ENCODE measurements around the gene UROC1.

The UROC1 gene

DNA sequence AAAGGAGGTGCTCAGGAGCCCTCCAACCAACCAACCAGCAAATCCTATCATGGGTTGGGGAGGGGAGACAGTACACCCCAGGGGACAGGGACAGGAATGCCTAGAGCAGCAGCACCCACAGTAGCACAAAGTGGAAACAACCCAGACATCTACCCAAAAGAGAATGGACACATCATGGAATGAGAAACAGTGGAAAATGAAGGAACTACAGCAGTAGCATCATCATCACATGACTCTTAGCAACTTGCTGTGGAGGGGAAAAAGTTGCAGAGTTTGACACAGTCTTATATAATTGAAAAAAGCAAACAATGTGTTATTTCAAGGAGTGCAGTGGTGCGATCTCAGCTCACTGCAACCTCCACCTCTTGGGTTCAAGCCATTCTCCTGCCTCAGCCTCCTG is 30.1 kb upstream of the UROC1 start:
- no peak overlapping the region for H2BK120ac ChIP-seq (ENCODE audit: low read depth, low read length)
- H3K18ac ChIP-seq (ENCODE audit: low read length), result no peak overlapping the region
- H3K79me2 ChIP-seq (ENCODE audit: control insufficient read depth, insufficient read depth, low read length), result no peaks in the 10 kb centered on the region
- H4K8ac ChIP-seq (ENCODE audit: low read depth, low read length), result no peak overlapping the region
- no peak overlapping the region for H2BK5ac ChIP-seq (ENCODE audit: low read length)
- H3K27ac ChIP-seq (ENCODE audit: low read depth, low read length), result no peak overlapping the region
- H3K4me2 ChIP-seq (ENCODE audit: low read length), result no peak overlapping the region
- peaks cover 3% of the 10 kb centered on the region for H3K4me1 ChIP-seq (ENCODE audit: control insufficient read depth, low read depth, low read length)
- no peak overlapping the region for H3K4ac ChIP-seq (ENCODE audit: low read depth, low read length)
- no peak overlapping the region for H3K9ac ChIP-seq (ENCODE audit: low read length)
- no peak overlapping the region for H2BK15ac ChIP-seq (replicated peaks; ENCODE audit: low read depth)
- H3K36me3 ChIP-seq (ENCODE audit: control insufficient read depth, insufficient read depth, low read length), result no peaks in the 10 kb centered on the region
- H2AK5ac ChIP-seq (ENCODE audit: low read length), result no peak overlapping the region
- no peak overlapping the region for H3K4me3 ChIP-seq (ENCODE audit: low read length)
- H3K27me3 ChIP-seq (ENCODE audit: insufficient read depth, low read length, poor library complexity), result no peaks in the 10 kb centered on the region
- no peaks in the 10 kb centered on the region for H3K79me1 ChIP-seq (ENCODE audit: low read length)
- H3K23ac ChIP-seq (ENCODE audit: low read length), result no peak overlapping the region
- no peak overlapping the region for H4K5ac ChIP-seq (ENCODE audit: low read length)
- WGBS (ENCODE audit: extremely low coverage, insufficient coverage, low lambda C conversion rate), result no CpG with 5 or more reads among the region's 1 CpG
- H3K56ac ChIP-seq (ENCODE audit: low read length), result no peak overlapping the region
- no peak for DNase-seq

DNA sequence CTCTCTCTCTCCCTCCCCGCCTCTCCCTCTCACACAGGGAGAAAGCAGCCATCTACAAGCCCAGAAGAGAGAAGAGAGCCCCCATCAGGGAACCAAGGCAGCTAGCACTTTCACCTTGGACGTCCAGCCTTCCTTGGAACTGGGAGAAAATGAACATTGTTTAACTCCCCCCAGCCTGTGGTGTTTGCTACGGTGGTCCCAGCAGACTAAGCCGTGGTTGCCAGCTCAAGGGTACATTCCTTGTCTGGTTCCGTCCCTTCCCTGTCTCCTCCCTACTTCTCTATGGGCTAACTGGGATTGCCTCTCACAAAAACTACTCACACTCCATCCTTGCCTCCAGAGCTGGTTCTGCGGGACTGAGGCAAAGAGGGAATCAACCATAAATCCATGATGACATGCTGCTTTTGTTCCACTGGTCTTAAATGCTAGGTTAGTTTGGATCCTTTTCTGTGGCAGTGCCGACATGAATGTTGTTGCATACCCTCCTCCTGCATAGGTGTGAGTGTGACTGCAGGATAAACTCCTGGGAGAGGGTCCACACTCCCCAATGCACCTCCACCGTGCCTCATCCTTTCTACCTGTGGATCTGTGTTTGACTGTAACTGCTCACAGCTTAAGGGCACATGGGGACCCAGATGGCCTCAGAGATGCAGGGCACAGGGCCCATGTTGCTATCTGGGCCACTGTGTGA is 29.1 kb upstream of the UROC1 start:
- H4K5ac ChIP-seq (ENCODE audit: low read length), result no peak overlapping the region
- no peak overlapping the region for H3K56ac ChIP-seq (ENCODE audit: low read length)
- no peak overlapping the region for H2AK5ac ChIP-seq (ENCODE audit: low read length)
- WGBS (ENCODE audit: extremely low coverage, insufficient coverage, low lambda C conversion rate), result no CpG with 5 or more reads among the region's 8 CpGs
- peaks cover 3% of the 10 kb centered on the region for H3K4me1 ChIP-seq (ENCODE audit: control insufficient read depth, low read depth, low read length)
- no peak overlapping the region for H3K18ac ChIP-seq (ENCODE audit: low read length)
- H2BK5ac ChIP-seq (ENCODE audit: low read length), result no peak overlapping the region
- H3K27ac ChIP-seq (ENCODE audit: low read depth, low read length), result no peak overlapping the region
- no peak overlapping the region for H3K4ac ChIP-seq (ENCODE audit: low read depth, low read length)
- H2BK120ac ChIP-seq (ENCODE audit: low read depth, low read length), result no peak overlapping the region
- H3K23ac ChIP-seq (ENCODE audit: low read length), result no peak overlapping the region
- H3K36me3 ChIP-seq (ENCODE audit: control insufficient read depth, insufficient read depth, low read length), result no peaks in the 10 kb centered on the region
- no peaks in the 10 kb centered on the region for H3K79me2 ChIP-seq (ENCODE audit: control insufficient read depth, insufficient read depth, low read length)
- no peak overlapping the region for H3K4me3 ChIP-seq (ENCODE audit: low read length)
- no peak overlapping the region for H4K8ac ChIP-seq (ENCODE audit: low read depth, low read length)
- H2BK15ac ChIP-seq (replicated peaks; ENCODE audit: low read depth), result no peak overlapping the region
- no peaks in the 10 kb centered on the region for H3K79me1 ChIP-seq (ENCODE audit: low read length)
- no peak overlapping the region for H3K9ac ChIP-seq (ENCODE audit: low read length)
- H3K27me3 ChIP-seq (ENCODE audit: insufficient read depth, low read length, poor library complexity), result no peaks in the 10 kb centered on the region
- no peak overlapping the region for H3K4me2 ChIP-seq (ENCODE audit: low read length)
- no peak for DNase-seq

DNA sequence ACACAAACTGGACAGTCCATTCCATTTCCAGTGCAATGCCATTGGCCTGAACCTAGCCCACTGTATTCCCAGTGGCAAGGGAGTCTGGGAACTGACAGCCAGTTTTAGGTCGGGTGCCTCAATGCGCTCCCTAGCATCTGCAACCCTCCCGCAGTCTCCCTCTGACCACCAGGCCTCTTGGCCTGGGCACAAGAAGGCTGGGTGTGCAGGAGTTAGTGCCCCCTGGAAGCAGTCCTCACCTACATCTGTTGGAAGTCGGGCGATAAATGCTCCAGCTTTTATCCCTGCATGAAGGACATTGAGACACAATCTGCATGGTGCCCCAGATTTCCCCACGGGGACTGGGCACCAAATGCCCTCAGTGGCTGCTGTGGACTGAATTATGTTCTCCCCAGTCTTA is 28.4 kb upstream of the UROC1 start:
- Histone ChIP-seq H2AK5ac (ENCODE audit: low read length) (no peak overlapping the region), H3K18ac (ENCODE audit: low read length) (no peak overlapping the region), H3K9ac (ENCODE audit: low read length) (no peak overlapping the region), H3K79me1 (ENCODE audit: low read length) (no peaks in the 10 kb centered on the region), H4K8ac (ENCODE audit: low read depth, low read length) (no peak overlapping the region), H3K4me3 (ENCODE audit: low read length) (no peak overlapping the region), H4K5ac (ENCODE audit: low read length) (no peak overlapping the region), H3K23ac (ENCODE audit: low read length) (no peak overlapping the region), H3K4ac (ENCODE audit: low read depth, low read length) (no peak overlapping the region), H3K4me1 (ENCODE audit: control insufficient read depth, low read depth, low read length) (peaks cover 3% of the 10 kb centered on the region), H3K27me3 (ENCODE audit: insufficient read depth, low read length, poor library complexity) (no peaks in the 10 kb centered on the region), H3K4me2 (ENCODE audit: low read length) (no peak overlapping the region), H2BK120ac (ENCODE audit: low read depth, low read length) (no peak overlapping the region), H3K56ac (ENCODE audit: low read length) (no peak overlapping the region), H2BK15ac (replicated peaks; ENCODE audit: low read depth) (no peak overlapping the region), H3K27ac (ENCODE audit: low read depth, low read length) (no peak overlapping the region), H3K36me3 (ENCODE audit: control insufficient read depth, insufficient read depth, low read length) (no peaks in the 10 kb centered on the region), H3K79me2 (ENCODE audit: control insufficient read depth, insufficient read depth, low read length) (no peaks in the 10 kb centered on the region), H2BK5ac (ENCODE audit: low read length) (no peak overlapping the region)
- no peak for DNase-seq
- WGBS (ENCODE audit: extremely low coverage, insufficient coverage, low lambda C conversion rate), result no CpG with 5 or more reads among the region's 6 CpGs

DNA sequence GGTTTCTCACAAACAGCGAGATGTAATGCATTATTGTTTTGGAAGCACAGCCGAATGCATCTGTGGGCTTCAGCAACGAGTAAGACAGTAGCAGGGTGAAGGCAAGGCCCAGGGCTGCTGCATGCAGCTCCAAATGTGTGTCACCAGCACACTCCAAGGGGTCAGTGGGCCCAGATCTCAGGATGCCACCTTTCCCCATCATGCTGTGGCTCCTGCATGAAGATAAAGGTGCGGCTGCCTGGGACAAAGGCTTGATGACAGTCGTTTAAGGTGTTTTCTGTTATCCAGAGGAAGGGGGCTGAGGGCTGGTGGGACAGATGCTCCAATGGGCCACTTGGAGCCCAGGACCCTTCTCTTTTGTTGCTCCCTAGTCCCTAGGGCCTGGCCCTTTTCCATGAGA is 28.0 kb upstream of the UROC1 start:
- H3K23ac ChIP-seq (ENCODE audit: low read length), result no peak overlapping the region
- WGBS (ENCODE audit: extremely low coverage, insufficient coverage, low lambda C conversion rate), result no CpG with 5 or more reads among the region's 5 CpGs
- no peak for DNase-seq

DNA sequence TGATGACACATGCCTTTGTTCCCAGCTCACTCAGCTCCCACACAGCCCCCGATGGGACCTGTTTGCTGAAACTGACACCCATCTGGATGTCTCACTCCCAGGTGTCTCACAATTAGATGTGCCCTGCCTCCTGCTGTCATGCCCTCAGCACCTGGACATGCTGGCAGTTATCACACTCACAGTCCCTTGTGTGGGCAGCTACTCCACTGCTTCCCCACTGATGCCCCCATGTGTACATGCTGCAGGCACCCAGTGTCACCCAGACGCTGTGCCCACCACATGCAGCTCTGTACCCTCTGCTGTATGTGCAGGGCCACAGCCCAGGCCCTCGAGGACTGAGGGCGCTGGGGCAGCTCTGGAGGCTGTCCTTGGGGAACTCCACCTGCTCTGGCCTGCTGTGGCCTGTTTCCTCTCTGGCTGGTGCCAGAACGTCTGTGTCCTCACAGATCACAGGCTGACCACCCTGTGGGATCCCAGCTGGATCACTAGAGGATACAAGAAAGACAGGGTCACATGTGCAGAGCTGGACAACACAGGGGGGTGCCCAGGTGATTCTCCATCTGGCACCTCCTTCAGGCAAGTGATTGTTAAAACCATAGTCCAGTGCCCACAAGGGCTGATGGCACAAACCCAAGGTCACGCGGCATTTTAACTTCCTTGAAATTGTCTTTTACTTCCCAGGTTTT is 27.2 kb upstream of the UROC1 start:
- no peaks in the 10 kb centered on the region for H3K27me3 ChIP-seq (ENCODE audit: insufficient read depth, low read length, poor library complexity)
- no peak overlapping the region for H3K4me3 ChIP-seq (ENCODE audit: low read length)
- H2BK120ac ChIP-seq (ENCODE audit: low read depth, low read length), result no peak overlapping the region
- WGBS (ENCODE audit: extremely low coverage, insufficient coverage, low lambda C conversion rate), result no CpG with 5 or more reads among the region's 7 CpGs
- no peak overlapping the region for H3K4me2 ChIP-seq (ENCODE audit: low read length)
- H2BK5ac ChIP-seq (ENCODE audit: low read length), result no peak overlapping the region
- H4K8ac ChIP-seq (ENCODE audit: low read depth, low read length), result no peak overlapping the region
- no peak overlapping the region for H3K56ac ChIP-seq (ENCODE audit: low read length)
- H3K27ac ChIP-seq (ENCODE audit: low read depth, low read length), result no peak overlapping the region
- H3K9ac ChIP-seq (ENCODE audit: low read length), result no peak overlapping the region
- no peak overlapping the region for H3K18ac ChIP-seq (ENCODE audit: low read length)
- no peak for DNase-seq
- no peaks in the 10 kb centered on the region for H3K79me2 ChIP-seq (ENCODE audit: control insufficient read depth, insufficient read depth, low read length)
- no peak overlapping the region for H2AK5ac ChIP-seq (ENCODE audit: low read length)
- no peak overlapping the region for H3K23ac ChIP-seq (ENCODE audit: low read length)
- no peak overlapping the region for H4K5ac ChIP-seq (ENCODE audit: low read length)
- H3K36me3 ChIP-seq (ENCODE audit: control insufficient read depth, insufficient read depth, low read length), result no peaks in the 10 kb centered on the region
- H3K4ac ChIP-seq (ENCODE audit: low read depth, low read length), result no peak overlapping the region
- H3K4me1 ChIP-seq (ENCODE audit: control insufficient read depth, low read depth, low read length), result peaks cover 3% of the 10 kb centered on the region
- H3K79me1 ChIP-seq (ENCODE audit: low read length), result no peaks in the 10 kb centered on the region
- no peak overlapping the region for H2BK15ac ChIP-seq (replicated peaks; ENCODE audit: low read depth)

More for the DNA sequence above, 28.0 kb upstream of the UROC1 start:
- Histone ChIP-seq H2AK5ac (ENCODE audit: low read length) (no peak overlapping the region), H3K4me1 (ENCODE audit: control insufficient read depth, low read depth, low read length) (peaks cover 3% of the 10 kb centered on the region), H3K9ac (ENCODE audit: low read length) (no peak overlapping the region), H3K4me2 (ENCODE audit: low read length) (no peak overlapping the region), H3K79me2 (ENCODE audit: control insufficient read depth, insufficient read depth, low read length) (no peaks in the 10 kb centered on the region), H3K27me3 (ENCODE audit: insufficient read depth, low read length, poor library complexity) (no peaks in the 10 kb centered on the region), H4K5ac (ENCODE audit: low read length) (no peak overlapping the region), H3K4me3 (ENCODE audit: low read length) (no peak overlapping the region), H3K18ac (ENCODE audit: low read length) (no peak overlapping the region), H3K79me1 (ENCODE audit: low read length) (no peaks in the 10 kb centered on the region), H2BK120ac (ENCODE audit: low read depth, low read length) (no peak overlapping the region), H3K56ac (ENCODE audit: low read length) (no peak overlapping the region), H3K27ac (ENCODE audit: low read depth, low read length) (no peak overlapping the region), H2BK5ac (ENCODE audit: low read length) (no peak overlapping the region), H3K36me3 (ENCODE audit: control insufficient read depth, insufficient read depth, low read length) (no peaks in the 10 kb centered on the region), H3K4ac (ENCODE audit: low read depth, low read length) (no peak overlapping the region), H4K8ac (ENCODE audit: low read depth, low read length) (no peak overlapping the region), H2BK15ac (replicated peaks; ENCODE audit: low read depth) (no peak overlapping the region)

Data from mesendoderm (in vitro differentiated cells).